IMR-90 (cell line): Measurements from ENCODE around the gene HOMER3. TPM values are rescaled to one million over a fixed set of nuclear protein-coding genes. Genes with fewer than 3 reads are reported as not detected.

Source experiments
- ATAC-seq: fragments of 200-7000 bp; cut with Tn5 transposase; 2 replicates; pipeline ENCODE4 v1.9.1; 2020; ENCODE audit warnings: low read depth, mild to moderate bottlenecking, moderate library complexity
- BruUV-seq: library from RNA; stranded (reverse); fragments of 400-500 nt; replicated peaks from 2 replicates; lab custom pipeline; 2021; lab: Mats Ljungman, UMichigan
- CTCF ChIA-PET: fragments of 300-600 bp; formaldehyde crosslinking; extraction: SDS; loops from one replicate; lab custom pipeline; 2021; ENCODE audit warnings: antibody characterized with exemption; lab: Yijun Ruan, JAX
- POLR2A ChIA-PET: fragments of 300-600 bp; sonication (Branson Sonifier 250); formaldehyde crosslinking; loops from one replicate; lab custom pipeline; 2022; ENCODE audit warnings: antibody characterized with exemption; ENCODE audit not compliant: unreplicated experiment; lab: Charles Lee
- DNase-seq: peaks from one replicate; pipeline ENCODE4 v3.0.0; 2013
- H2AFZ ChIP-seq: replicated peaks from 2 replicates; pipeline ENCODE3; 2013; ENCODE audit warnings: low read length, mild to moderate bottlenecking; ENCODE audit not compliant: poor library complexity
- H2AK5ac ChIP-seq: 2 replicates; pipeline ENCODE4 v1.6.1; 2013; ENCODE audit warnings: low read depth, low read length, inconsistent platforms
- H2AK9ac ChIP-seq: replicated peaks from 2 replicates; pipeline ENCODE3; 2013; ENCODE audit warnings: mild to moderate bottlenecking, low read depth, low read length, moderate library complexity; ENCODE audit not compliant: poor library complexity
- H2BK120ac ChIP-seq: 2 replicates; pipeline ENCODE4 v1.6.1; 2013; ENCODE audit warnings: low read depth, low read length, inconsistent platforms
- H2BK15ac ChIP-seq: 3 replicates; pipeline ENCODE4 v1.6.1; 2013; ENCODE audit warnings: low read depth, low read length, inconsistent platforms
- H2BK20ac ChIP-seq: 2 replicates; pipeline ENCODE4 v1.6.1; 2013; ENCODE audit warnings: low read depth, mild to moderate bottlenecking, inconsistent platforms, low read length, moderate library complexity
- H2BK5ac ChIP-seq: 2 replicates; pipeline ENCODE4 v1.6.1; 2013; ENCODE audit warnings: mild to moderate bottlenecking, low read depth, low read length, inconsistent platforms; ENCODE audit not compliant: poor library complexity, severe bottlenecking
- H3K14ac ChIP-seq: replicated peaks from 2 replicates; pipeline ENCODE4 v1.6.1; 2013; ENCODE audit warnings: low read depth, low read length, inconsistent platforms
- H3K18ac ChIP-seq: 2 replicates; pipeline ENCODE4 v1.6.1; 2013; ENCODE audit warnings: low read depth, low read length, control low read depth
- H3K23ac ChIP-seq: 2 replicates; pipeline ENCODE4 v1.6.1; 2013; ENCODE audit warnings: low read depth, low read length, inconsistent platforms
- H3K27ac ChIP-seq: 2 replicates; pipeline ENCODE4 v1.5.1; 2013; ENCODE audit warnings: mild to moderate bottlenecking, control low read depth, low read length; ENCODE audit not compliant: insufficient read depth
- H3K27me3 ChIP-seq: 2 replicates; pipeline ENCODE4 v1.6.1; 2013; ENCODE audit warnings: low read length; ENCODE audit not compliant: control insufficient read depth, insufficient read depth
- H3K36me3 ChIP-seq: 2 replicates; pipeline ENCODE4 v1.6.1; 2013; ENCODE audit warnings: low read length, mixed read lengths; ENCODE audit not compliant: control insufficient read depth, insufficient read depth
- H3K4ac ChIP-seq: 2 replicates; pipeline ENCODE4 v1.6.1; 2013; ENCODE audit warnings: low read depth, low read length, inconsistent platforms
- H3K4me1 ChIP-seq: 2 replicates; pipeline ENCODE4 v1.6.1; 2013; ENCODE audit warnings: low read length, mixed read lengths; ENCODE audit not compliant: control insufficient read depth, insufficient read depth
- H3K4me2 ChIP-seq: 2 replicates; pipeline ENCODE4 v1.6.1; 2013; ENCODE audit warnings: low read depth, mild to moderate bottlenecking, control low read depth, low read length, moderate library complexity
- H3K4me3 ChIP-seq: 2 replicates; pipeline ENCODE4 v1.5.1; 2013; ENCODE audit warnings: low read depth, mild to moderate bottlenecking, control low read depth, low read length, moderate library complexity; ENCODE audit not compliant: insufficient read depth
- H3K56ac ChIP-seq: 2 replicates; pipeline ENCODE4 v1.6.1; 2013; ENCODE audit warnings: low read length, inconsistent platforms; ENCODE audit not compliant: insufficient read depth; ENCODE audit errors: extremely low read depth
- H3K79me1 ChIP-seq, 2 experiments: 2 replicates each; pipeline ENCODE4 v1.6.1; 2013; ENCODE audit warnings: low read length in 2 of 2, inconsistent platforms in 1 of 2, low read depth in 1 of 2
- H3K9ac ChIP-seq: 2 replicates; pipeline ENCODE4 v1.6.1; 2013; ENCODE audit warnings: low read depth, low read length, control low read depth
- H3K9me1 ChIP-seq: 2 replicates; pipeline ENCODE4 v1.6.1; 2013; ENCODE audit warnings: low read length, inconsistent platforms; ENCODE audit not compliant: insufficient read depth
- H3K9me3 ChIP-seq: 2 replicates; pipeline ENCODE4 v1.6.1; 2013; ENCODE audit warnings: low read length; ENCODE audit not compliant: control insufficient read depth, insufficient read depth
- H4K20me1 ChIP-seq: 2 replicates; pipeline ENCODE4 v1.6.1; 2013; ENCODE audit warnings: low read length, inconsistent platforms; ENCODE audit not compliant: insufficient read depth
- H4K5ac ChIP-seq: 2 replicates; pipeline ENCODE4 v1.6.1; 2013; ENCODE audit warnings: mild to moderate bottlenecking, low read depth, low read length, control low read depth
- H4K8ac ChIP-seq, 2 experiments: 2 replicates each; pipeline ENCODE4 v1.6.1; 2013; ENCODE audit warnings: low read depth in 2 of 2, low read length in 2 of 2, control low read depth in 1 of 2, inconsistent platforms in 1 of 2
- H4K91ac ChIP-seq: 2 replicates; pipeline ENCODE4 v1.6.1; 2013; ENCODE audit warnings: low read depth, low read length, inconsistent platforms; ENCODE audit not compliant: insufficient read depth
- BHLHE40 ChIP-seq: fragments of 150-350 bp; IDR thresholded peaks from 2 replicates; pipeline ENCODE4 v1.6.1; 2016; ENCODE audit warnings: mild to moderate bottlenecking, low read depth, low read length
- CTCF ChIP-seq: conservative IDR thresholded peaks from 2 replicates; pipeline ENCODE4 v1.5.1; 2012; ENCODE audit warnings: mild to moderate bottlenecking, low read depth, low read length, improper control_type of control experiment
- NFE2L2 ChIP-seq: fragments of 150-350 bp; IDR thresholded peaks from 2 replicates; pipeline ENCODE4 v1.6.1; 2016; ENCODE audit warnings: low read depth, mild to moderate bottlenecking, low read length
- RAD21 ChIP-seq: IDR thresholded peaks from 2 replicates; pipeline ENCODE4 v1.6.1; 2012; ENCODE audit warnings: low read length, improper control_type of control experiment
- RCOR1 ChIP-seq: IDR thresholded peaks from 2 replicates; pipeline ENCODE4 v1.6.1; 2012; ENCODE audit warnings: mild to moderate bottlenecking, low read length, improper control_type of control experiment; ENCODE audit not compliant: insufficient replicate concordance
- USF2 ChIP-seq: fragments of 150-350 bp; IDR thresholded peaks from 2 replicates; pipeline ENCODE4 v1.6.1; 2017; ENCODE audit warnings: mild to moderate bottlenecking, antibody characterized with exemption, low read length, low read depth
- WGBS, 2 experiments: methylation state at CpG; one replicate each; pipeline versions ENCODE4 v1.1.5 to v1.1.7; 2013; ENCODE audit warnings: missing lambda C conversion rate in 2 of 2; ENCODE audit not compliant: insufficient read length in 1 of 2; ENCODE audit errors: extremely low coverage in 2 of 2; 5-methylcytosine and 5-hydroxymethylcytosine counted together
- dilution Hi-C: fragments of 300-500 bp; cut with HindIII; formaldehyde crosslinking; loops from one replicate; pipeline ENCODE4 v1.14.3; 2018; ENCODE audit warnings: low sequenced_read_pairs; ENCODE audit not compliant: unreplicated experiment
- in situ Hi-C: fragments of 300-500 bp; cut with MboI; formaldehyde crosslinking; loops from 3 replicates; pipeline ENCODE4 v1.14.3; 2019; ENCODE audit warnings: low sequenced_read_pairs, inconsistent platforms, mixed read lengths
- intact Hi-C: fragments of 100-400 bp; cut with micrococcal nuclease; formaldehyde crosslinking; loops from 2 replicates; pipeline ENCODE4 v1.10.0; 2022
- polyA plus RNA-seq, 3 experiments: library from polyadenylated mRNA; depleted of rRNA; stranded (reverse); fragments of >200 nt; gene quantifications; 2 replicates each; pipeline ENCODE4 v1.2.3, GENCODE V29; 2012; ENCODE audit warnings: low replicate concordance in 1 of 3
- total RNA-seq: library from RNA; depleted of rRNA; stranded (reverse); fragments of >200 nt; gene quantifications from 2 replicates; pipeline ENCODE4 v1.2.3, GENCODE V29; 2012

HOMER3 gene
- total and polyA plus RNA-seq, 2 of the 4 experiments (the other 2 are of a cell fraction): 53.4 to 77.0 TPM

- Histone ChIP-seq H3K36me3 (peaks cover 66% of the 10 kb centered on the region), H3K9me3 (no peaks in the 10 kb centered on the region), H3K4me2 (no peak overlapping the region), H3K9me1 (no peaks in the 10 kb centered on the region; the same call in 1 of the 2 replicates), H3K23ac (no peak overlapping the region), H3K27ac (no peak overlapping the region), H2BK5ac (no peak overlapping the region), H2BK15ac (no peak overlapping the region), H2BK120ac (no peak overlapping the region), H4K20me1 (peaks cover 46% of the 10 kb centered on the region), H3K4ac (no peak overlapping the region), H2AFZ (no peak overlapping the region), H3K79me1 (peaks cover 23 to 60% of the 10 kb centered on the region in 2 experiments), H3K4me3 (no peak overlapping the region), H4K91ac (no peak overlapping the region), H2BK20ac (no peak overlapping the region), H3K18ac (no peak overlapping the region), H2AK9ac (no peak overlapping the region), H2AK5ac (no peak overlapping the region), H4K8ac (no peak overlapping the region), H3K4me1 (no peaks in the 10 kb centered on the region), H3K27me3 (no peaks in the 10 kb centered on the region), H3K14ac (no peak overlapping the region), H3K56ac (no peak overlapping the region), H4K5ac (no peak overlapping the region), H3K9ac (no peak overlapping the region)
- intact Hi-C loops: no loop called here
- ATAC-seq (no peak), DNase-seq (no peak)
- dilution Hi-C loops: no loop called here
- no TSS peak for BruUV-seq
- 94% methylated on average over 13 of the region's 19 CpGs; no CpG with 5 or more reads in 1 of the 2 experiments for WGBS, 2 experiments
- ChIA-PET CTCF (no interaction called here), POLR2A (no interaction called here)
- TF ChIP-seq NFE2L2 (no peak), RCOR1 (no peak), RAD21 (no peak), CTCF (no peak), USF2 (no peak), BHLHE40 (no peak)
- in situ Hi-C loops: no loop called here
These were observed 30.1 kb downstream of the HOMER3 start for GRCh38 chr19:18910801-18911436.
